Stimulated activated CD4-positive, alpha-beta T cell treated with anti-CD3 and anti-CD28 coated beads, TNF-alpha, amount 100 ng/mL, for 4 hours (primary cell): ENCODE measurements around the gene SPATA46.
"Not testable (repeated sequence)": the region's sequence is repeated elsewhere in the genome, so short reads cannot be mapped to it uniquely, and the experiment has no call there.

Experiments used
- DNase-seq, 3 experiments: peaks; one replicate each; pipeline ENCODE4 v3.0.0-alpha.2; 2020; ENCODE audit warnings: low read depth in 3 of 3

SPATA46 gene

GRCh38 chr1:162376691-162377090 lies at the start of gene SPATA46:
TSS of gene SPATA46 (minus strand) at chr1:162376854. CDS start at chr1:162376790, 64 bp downstream.
- DNase-seq, result no peak

GRCh38 chr1:162422662-162423375 lies 46.2 kb upstream of the SPATA46 start:
- no peak for DNase-seq

DNA sequence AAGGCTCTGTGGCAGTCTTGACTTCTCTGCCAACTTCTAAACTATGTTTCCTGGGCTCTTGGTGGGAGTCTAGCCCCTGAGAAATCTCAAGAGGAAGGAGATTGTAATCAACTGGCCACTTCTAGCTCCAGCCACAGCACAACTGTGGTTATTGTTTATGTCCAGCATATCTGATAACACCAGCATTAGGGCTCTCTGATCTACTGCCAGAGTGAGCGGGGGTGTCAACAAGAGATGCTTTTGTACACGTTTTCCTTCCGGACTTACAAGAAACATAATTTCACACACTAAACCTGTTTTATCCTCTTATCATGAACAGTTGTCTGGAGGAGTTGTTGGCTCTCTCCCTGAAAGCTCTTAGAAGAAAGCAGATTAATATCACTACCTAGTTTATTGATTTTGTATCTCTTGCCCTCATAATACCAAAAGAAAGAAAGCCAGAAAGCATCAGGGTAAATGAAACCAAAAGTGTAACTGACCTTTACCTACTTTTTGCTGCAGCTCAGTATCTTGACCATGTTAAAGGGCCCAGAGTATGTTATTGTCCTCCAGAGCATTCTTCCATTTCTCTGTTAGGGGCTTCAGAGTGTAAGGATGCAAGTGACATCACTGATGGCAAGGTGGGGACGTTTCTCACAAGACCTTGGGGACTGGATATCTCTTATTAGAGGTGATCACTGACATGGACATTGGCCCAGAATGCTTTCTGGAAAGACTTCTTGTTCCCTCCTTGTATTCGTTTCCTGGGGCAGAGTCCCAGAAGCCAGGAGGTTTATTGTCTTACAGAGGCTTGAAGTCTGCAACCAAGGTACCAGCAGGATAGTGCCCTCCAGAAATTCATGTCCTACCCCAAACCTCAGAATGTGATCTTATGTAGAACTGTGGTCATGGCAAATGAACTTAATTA lies 44.9 kb upstream of the SPATA46 start:
- DNase-seq, result no peak

- no peak for DNase-seq
These were observed 43.5 kb upstream of the SPATA46 start for GRCh38 chr1:162420120-162420519.

- not testable (repeated sequence) for DNase-seq
These were observed 42.8 kb upstream of the SPATA46 start for GRCh38 chr1:162419450-162419931.

DNA sequence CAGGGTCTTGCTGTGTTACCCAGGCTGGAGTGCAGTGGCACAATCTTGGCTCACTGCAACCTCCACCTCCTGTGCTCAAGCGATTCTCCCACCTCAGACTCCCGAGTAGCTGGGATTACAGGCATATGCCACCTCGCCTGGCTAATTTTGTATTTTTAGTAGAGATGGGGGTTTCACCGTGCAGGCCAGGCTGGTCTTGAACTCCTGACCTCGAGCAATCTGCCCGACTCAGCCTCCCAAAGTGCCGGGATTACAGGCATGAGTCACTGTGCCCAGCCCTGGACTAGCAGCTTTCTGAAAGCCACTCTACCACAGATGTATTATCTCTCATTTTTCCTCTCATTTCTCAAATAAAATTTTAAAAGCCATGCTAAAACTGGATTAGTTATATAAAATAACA lies 41.9 kb upstream of the SPATA46 start:
- not testable (repeated sequence) for DNase-seq

DNA sequence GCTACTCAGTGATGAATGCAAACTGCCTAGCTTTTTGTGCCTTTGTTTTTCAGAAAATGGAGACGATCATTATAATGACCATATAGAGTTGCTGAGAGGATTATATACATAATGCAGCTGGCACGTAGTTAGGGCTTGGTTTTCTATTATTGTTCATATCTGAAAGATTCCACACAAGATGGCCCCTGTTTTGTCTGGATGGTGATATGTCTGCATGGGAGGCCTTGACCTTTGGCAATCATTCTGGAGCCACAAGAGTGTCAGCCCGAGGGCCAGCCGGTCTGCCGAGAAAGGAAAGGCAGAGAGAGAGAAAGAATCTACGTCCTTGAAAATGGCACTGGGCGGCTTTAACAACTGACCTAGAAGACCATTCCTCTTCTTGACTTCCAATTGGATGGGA lies 41.0 kb upstream of the SPATA46 start:
- no peak for DNase-seq

DNA sequence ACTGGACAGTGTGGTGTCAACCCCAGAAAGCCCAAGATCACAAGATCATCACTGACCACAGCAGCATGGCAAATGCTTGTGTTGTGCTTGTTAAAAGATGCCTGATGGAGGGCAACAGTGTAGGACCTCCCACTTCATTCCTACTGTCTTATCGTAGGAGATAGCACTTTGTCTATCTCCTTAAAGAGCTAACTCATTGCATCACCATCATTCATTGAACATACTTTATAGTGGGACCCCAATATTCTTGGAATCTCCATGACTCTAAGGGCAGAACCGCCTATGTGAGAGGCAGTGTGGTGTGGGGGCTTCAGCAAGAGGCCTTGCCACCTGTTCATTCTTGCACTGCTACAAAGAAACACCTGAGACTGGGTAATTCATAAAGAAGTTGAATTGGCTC lies 40.3 kb upstream of the SPATA46 start:
- no peak for DNase-seq

DNA sequence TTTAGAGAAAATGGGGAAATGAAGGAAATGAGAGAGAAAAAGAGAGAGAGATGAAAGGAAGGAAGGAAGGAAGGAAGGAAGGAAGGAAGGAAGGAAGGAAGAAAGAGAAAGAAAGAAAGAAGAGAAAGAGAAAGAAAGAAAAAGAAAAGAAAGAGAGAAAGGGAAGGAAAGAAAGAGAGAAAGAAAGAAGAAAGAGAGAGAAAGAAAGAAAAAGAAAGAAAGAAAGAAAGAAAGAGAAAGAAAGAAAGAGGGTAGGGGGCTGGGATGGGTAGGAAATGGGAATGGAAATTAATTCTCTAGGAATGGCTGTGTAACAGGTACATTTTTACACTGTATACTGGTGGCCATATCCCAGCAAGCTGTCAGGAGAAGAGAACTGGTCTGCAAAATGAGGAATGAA lies 39.6 kb upstream of the SPATA46 start:
- no peak for DNase-seq

- DNase-seq, result no peak
These were observed 35.3 kb upstream of the SPATA46 start, which contains the start of gene SH2D1B for GRCh38 chr1:162412002-162412401. TSS of gene SH2D1B (minus strand) at chr1:162412136. CDS start at chr1:162412016, 120 bp downstream.

DNA sequence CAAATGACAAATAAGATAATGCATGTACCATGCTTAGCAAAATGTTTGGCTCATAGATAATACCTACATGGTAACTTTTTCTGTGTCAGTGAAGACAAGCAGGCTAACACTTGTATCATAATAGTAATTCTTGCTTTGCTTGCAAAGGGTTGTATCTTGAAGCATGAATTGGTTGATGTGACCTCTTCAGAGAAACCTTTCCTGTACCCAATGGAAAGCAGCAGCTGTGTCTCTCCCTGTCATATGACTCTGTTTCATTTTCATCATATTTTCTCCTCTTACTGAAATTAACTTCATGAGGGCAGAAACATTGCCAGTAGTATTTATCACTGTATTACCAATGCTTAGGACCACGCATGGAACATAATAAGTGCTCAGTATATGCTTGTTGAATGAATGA lies 30.9 kb upstream of the SPATA46 start:
- no peak for DNase-seq

- no peak for DNase-seq
These were observed 30.2 kb upstream of the SPATA46 start for GRCh38 chr1:162406811-162407210.

DNA sequence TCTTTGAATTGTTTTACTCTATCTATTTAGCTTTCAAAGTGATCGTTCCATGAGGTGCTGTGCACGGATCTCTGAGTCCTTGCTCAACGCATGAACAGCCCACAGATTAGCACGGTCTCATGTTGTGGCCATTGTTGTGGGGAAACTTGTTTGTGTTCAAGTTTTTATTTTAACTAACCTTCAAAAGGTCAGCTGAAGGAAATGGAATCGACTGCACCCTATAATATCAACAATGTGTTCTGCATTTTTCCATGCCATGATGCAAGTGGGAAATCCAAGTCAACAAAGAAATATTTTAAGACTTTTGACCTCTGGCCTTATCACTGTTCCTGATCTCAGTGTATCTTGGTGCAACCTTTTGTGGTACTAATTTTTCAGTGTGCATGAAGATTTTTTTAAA lies 29.1 kb upstream of the SPATA46 start:
- no peak for DNase-seq

DNA sequence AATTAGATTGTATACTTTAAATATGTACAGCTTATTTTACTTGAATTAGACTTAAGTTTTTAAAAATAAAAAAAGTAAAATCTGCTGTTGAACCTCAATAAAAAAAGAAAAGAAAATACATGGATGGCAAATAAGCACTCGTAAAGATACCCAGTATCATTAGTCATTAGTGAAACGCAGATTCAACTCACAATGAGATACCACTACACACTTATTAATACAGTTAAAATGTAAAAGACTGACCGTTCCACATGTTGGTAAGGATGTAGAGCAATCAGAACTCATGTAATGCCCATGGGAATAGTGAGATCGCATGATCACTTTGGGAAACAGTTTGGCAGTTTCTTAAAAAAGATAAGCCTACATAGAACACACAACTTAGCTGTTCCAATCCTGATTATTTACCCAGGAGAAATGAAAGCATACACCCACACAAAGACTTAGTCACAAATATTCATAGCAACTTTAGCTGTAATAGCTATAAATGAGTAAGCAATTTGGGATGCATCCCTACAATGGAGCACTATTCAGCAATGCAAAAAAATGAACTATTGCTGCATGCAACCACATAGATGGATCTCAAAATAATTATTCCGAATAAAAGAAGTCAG lies 28.0 kb upstream of the SPATA46 start:
- DNase-seq, result no peak

DNA sequence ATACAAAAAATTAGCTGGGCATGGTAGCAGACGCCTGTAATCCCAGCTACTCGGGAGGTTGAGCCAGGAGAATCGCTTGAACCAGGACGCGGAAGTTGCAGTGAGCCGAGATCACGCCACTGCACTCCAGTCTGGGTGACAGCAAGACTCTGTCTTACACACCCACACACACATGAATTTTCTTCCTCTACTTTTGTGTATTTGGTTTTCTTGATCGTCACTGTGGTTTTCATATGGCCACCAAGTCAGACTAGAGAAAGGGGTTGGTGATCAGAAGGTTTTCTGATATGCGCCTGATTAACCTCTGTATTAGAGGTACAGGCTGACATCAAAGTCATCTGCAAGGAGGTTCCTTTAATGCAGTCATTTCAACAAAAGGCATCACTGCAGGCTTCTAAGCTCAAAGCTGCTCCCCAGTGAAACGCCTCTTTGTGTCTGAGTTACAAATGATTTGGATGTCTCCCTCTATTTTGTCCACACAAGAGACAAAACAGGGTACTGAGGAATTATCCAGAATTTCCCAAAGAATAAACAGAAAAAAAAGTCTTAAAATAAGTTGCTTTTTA lies 24.2 kb upstream of the SPATA46 start:
- DNase-seq, result no peak

GRCh38 chr1:162398999-162399580 lies 22.4 kb upstream of the SPATA46 start:
- DNase-seq, result no peak

- DNase-seq, result no peak
These were observed 21.4 kb upstream of the SPATA46 start for GRCh38 chr1:162397943-162398560.

DNA sequence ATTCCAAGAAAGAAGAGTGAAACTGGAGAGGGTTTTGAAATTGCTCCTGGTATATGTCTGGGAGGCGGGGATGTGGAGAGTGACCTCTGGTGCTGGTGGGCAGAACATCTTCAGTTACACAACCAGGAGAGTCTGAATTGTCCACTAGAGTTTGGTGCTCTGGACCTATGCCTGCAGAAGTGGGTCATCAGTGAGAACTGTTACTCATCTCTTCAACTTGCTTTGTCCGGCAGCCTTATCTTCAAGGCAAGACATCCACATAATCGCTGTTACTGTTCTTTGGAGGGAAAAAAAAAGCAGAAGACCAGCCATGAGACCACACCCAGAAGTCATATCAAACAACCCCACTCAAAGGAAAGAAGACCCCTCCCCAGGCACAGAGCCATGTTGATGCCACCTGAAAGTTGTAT lies 20.4 kb upstream of the SPATA46 start:
- DNase-seq, result no peak

DNA sequence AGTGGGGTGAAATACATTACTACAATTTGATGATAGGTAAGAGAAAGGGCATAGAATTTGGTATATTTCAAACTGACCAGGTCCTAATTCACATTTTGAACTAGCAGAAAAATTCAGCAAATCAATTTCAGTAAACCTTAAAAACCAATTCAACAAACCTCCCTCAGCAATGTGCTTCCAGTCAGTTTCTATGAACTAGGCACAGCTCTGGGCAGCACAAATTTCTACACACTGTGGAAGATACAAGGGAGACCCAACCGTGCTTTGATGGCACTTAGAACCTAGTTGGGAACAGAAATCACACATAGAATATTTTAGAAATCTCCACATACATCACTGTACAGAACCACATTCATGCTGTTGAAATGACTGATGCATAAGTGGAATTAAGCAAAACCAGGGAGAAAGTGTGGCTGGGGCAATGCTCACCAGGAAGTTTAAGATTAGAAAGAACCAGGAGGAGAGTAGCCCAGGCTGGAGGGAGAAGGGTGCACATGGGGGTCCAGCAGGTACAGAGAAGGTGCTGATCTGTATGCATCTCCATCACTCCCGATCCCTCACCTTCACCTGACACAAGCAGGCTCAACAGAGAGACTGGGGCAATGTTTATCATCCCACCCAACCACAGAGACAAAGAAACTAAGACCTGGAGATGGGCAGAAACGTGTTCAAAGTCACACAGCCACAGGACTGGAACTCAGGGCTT lies 19.7 kb upstream of the SPATA46 start:
- DNase-seq, result no peak

DNA sequence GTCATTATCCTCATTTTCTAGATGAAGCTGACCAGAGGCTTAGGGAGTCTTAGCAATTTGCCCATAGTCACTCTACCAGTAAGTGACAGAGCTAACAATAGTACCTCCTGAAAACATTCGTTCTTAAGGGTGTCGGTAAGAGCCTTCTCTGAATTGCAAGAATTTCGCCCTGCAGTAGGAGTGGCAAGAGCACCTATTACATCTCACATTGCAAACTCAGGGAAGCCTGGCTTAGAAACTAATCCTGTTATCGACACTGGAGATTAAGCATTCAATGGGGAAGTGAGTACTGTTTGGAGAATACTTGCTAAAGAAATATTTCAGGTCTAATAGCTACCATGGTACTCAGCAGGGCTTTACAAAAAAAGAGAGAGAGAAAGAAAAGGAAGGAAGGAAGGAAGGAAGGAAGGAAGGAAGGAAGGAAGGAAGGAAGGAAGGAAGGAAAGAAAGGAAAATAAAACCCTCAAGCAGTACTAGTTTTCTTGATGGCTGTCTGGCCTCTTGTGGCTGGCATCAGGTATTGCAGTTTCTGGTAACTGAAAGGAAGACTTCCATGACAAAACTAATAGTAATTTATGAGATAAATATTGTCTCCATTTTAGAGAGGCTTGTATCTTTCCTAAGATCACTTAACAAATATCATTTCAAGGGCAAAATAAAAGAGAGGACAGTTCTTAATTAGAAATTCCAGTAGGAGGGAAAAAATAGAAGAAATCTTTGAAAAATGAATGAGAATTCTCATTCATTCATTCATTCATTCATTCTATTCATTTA lies 15.3 kb upstream of the SPATA46 start:
- no peak for DNase-seq
